NCI-H2227 (cell line): ENCODE data around the gene SLC6A6.
A peak's percentile ranks its signal among the peaks of the same experiment; 100 is the strongest.

Source experiments
- DNase-seq: peaks from one replicate; lab custom pipeline; 2025; ENCODE audit not compliant: unreplicated experiment; lab: John Stamatoyannopoulos, UW

SLC6A6 gene

GRCh38 chr3:14464521-14464920 lies 62.1 kb downstream of the SLC6A6 start:
- DNase-seq, result no peak

GRCh38 chr3:14465425-14465824 lies 63.0 kb downstream of the SLC6A6 start:
- DNase-seq, result no peak

GRCh38 chr3:14466179-14466903 lies 63.9 kb downstream of the SLC6A6 start:
- no peak for DNase-seq

- DNase-seq, result peak; percentile 52
Observed at GRCh38 chr3:14467814-14468620, 65.6 kb downstream of the SLC6A6 start.

GRCh38 chr3:14468621-14468981 lies 66.2 kb downstream of the SLC6A6 start:
- no peak for DNase-seq

GRCh38 chr3:14470461-14470860 lies 68.1 kb downstream of the SLC6A6 start:
- DNase-seq, result no peak

DNA sequence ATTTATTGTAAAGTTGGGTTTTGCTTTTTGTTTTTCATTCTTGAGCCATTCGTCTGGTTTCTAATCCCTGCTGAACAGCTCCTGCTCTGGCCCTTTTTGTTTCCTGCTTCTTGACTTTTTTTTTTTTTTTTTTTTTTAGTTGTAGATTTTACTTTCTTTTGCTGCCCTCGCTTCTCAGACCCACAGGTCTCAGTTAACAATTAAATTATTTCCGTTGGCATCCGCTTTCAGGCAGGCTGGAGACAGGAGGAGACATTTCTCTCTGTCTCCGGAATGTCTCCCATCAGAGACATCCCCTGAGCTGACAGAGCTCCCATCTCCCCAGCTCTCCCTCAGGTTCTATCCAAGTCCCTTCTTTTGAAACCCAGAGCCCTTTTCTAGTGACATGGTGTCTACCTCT lies 68.6 kb downstream of the SLC6A6 start:
- no peak for DNase-seq

DNA sequence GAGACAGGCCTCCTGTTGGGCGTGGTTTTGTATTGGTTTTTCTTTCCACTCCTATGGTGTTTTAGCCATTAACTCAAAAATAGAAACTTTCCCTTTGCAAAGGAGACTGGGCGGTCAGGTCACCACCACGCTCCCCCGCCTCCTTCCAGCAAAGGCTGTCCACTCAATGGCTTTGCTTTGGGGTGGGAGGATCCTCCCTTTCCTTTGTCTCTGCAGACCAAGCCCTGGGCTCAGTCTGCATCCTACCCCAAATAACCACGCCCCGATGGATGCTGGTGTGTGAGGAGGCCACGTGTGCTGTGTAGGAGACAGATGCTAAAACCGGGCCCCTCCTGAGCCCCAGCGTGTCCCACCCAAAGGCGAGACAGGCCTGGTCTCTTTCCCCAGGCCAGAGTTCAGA lies 69.3 kb downstream of the SLC6A6 start:
- no peak for DNase-seq

- DNase-seq, result no peak
Observed at GRCh38 chr3:14472471-14473351, 70.3 kb downstream of the SLC6A6 start.

DNA sequence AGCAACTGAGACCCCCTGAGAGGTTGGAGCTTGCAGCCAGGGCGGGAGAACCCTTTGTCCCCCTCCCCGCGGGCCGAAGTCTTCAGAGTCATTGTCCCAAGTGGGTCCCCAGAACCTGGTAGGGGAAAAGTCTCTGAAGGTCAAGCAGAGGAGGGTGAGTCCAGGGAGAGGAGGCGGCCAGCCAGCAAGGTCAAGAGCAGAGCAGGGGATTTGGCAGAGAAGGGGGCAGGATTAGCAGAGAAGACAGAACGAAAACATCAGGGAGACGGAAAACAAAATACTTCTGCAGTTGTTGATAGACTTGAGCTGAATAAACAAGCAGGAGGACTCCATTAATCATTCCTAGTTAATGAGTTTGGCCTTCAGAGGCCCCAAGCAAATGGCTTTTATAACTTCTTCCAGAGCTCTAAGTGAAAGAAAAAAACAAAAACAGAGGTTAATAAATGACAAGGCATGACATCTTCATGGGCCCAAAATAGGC lies 71.0 kb downstream of the SLC6A6 start:
- DNase-seq, result no peak

- DNase-seq, result no peak
Observed at GRCh38 chr3:14474363-14475081, 72.1 kb downstream of the SLC6A6 start.

DNA sequence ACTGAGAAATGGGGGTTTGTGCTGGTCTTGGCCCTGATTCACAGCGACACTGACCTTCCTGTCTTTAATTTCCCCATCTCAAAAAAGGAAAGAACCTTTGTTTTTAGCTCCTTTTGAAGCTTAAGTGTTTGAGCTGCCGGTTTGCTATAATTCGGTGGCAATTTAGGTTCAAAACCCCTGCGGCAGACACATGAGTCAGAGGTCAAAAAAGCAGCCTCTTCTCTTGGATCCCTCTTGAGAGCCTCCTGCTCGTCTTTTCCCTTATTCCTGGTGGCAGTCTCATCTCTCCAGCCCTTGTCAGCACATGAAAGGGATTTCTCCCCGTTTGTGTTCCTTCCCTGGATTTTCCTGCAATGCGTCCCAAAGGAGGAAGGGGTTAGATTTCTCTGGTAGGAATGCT lies 73.2 kb downstream of the SLC6A6 start:
- DNase-seq, result no peak

- no peak for DNase-seq
Observed at GRCh38 chr3:14476583-14477265, 74.3 kb downstream of the SLC6A6 start.

DNA sequence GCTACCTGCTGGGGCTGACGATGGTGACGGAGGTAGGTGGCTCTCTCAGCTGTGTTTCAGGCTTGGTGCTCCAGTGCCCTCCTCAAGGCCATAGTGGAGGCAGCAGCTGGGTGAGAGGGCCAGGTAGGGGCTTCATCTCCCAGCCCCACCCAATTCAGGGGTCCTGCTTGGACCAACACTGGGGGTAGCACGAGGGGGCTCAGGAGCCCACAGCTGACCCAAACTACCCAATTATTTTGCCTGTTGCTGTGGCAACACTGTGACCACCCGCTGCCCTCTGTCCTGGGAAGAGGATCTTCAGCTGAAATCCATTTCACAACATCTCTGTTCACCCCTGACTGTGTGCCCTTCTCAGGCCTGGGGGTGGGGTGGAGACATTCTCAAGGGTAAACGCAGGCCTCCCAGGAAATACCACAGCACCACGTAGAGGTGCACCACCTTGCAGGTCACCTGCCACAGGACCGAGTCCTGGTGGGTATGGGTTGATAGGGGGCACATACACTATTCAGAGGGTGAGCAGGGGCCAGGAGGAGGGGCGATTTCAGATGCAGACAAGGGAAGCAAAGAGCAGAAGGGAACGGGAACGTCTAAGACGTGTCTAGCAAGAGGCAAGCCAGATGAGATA lies 75.0 kb downstream of the SLC6A6 start:
- DNase-seq, result no peak

GRCh38 chr3:14478956-14479550 lies 76.6 kb downstream of the SLC6A6 start:
- no peak for DNase-seq

DNA sequence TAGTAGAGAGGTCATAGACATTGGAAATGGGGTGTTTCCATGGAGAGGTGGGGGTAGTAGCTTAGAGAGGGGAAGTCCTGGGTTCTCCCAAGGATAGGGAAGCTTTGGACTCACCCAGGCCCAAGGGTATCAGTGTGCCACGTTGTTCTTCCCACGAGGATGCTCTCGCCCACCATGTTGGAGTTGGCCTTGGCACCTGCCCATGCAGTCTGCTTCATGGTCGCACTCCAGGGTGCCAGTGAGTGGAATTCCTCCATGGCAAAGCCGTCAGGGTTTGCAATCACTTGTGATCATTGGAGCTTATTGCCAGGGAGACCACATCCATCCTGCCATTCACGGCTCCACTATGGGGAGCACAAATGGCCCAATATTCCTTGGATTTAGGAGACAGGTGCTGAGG lies 77.2 kb downstream of the SLC6A6 start:
- no peak for DNase-seq

- DNase-seq, result no peak
Observed at GRCh38 chr3:14480207-14481017, 78.0 kb downstream of the SLC6A6 start.

- DNase-seq, result no peak
Observed at GRCh38 chr3:14481018-14481645, 78.7 kb downstream of the SLC6A6 start.
